ENCODE measurements around the gene FBXW7.
"Not testable (repeated sequence)": the region's sequence is repeated elsewhere in the genome, so short reads cannot be mapped to it uniquely, and the experiment has no call there.

Gene FBXW7

GRCh38 chr4:152535903-152536544 lies at the start of gene FBXW7:
FBXW7 (minus strand) TSS chr4:152536092; CDS start chr4:152411803, 124,289 bp downstream.
- DNase-seq, result peak; percentile 98 to 100

- DNase-seq, result no peak
Observed at GRCh38 chr4:152585023-152585441, 49.1 kb upstream of the FBXW7 start.

- no peak for DNase-seq
Observed at GRCh38 chr4:152581536-152582160, 45.8 kb upstream of the FBXW7 start.

- DNase-seq, result no peak
Observed at GRCh38 chr4:152579916-152580315, 44.0 kb upstream of the FBXW7 start.

- DNase-seq, result no peak
Observed at GRCh38 chr4:152579107-152579764, 43.3 kb upstream of the FBXW7 start.

GRCh38 chr4:152578670-152579069 lies 42.8 kb upstream of the FBXW7 start:
- no peak for DNase-seq

- DNase-seq, result no peak
Observed at GRCh38 chr4:152577708-152578396, 42.0 kb upstream of the FBXW7 start.

GRCh38 chr4:152575533-152575932 lies 39.6 kb upstream of the FBXW7 start:
- no peak for DNase-seq

- no peak for DNase-seq
Observed at GRCh38 chr4:152573861-152574260, 38.0 kb upstream of the FBXW7 start.

- no peak for DNase-seq
Observed at GRCh38 chr4:152572417-152573086, 36.7 kb upstream of the FBXW7 start.

GRCh38 chr4:152571770-152572169 lies 35.9 kb upstream of the FBXW7 start:
- DNase-seq, result no peak

- no peak for DNase-seq
Observed at GRCh38 chr4:152571296-152571695, 35.4 kb upstream of the FBXW7 start.

GRCh38 chr4:152565333-152565732 lies 29.4 kb upstream of the FBXW7 start:
- no peak for DNase-seq

GRCh38 chr4:152564336-152564735 lies 28.4 kb upstream of the FBXW7 start:
- DNase-seq, result no peak

- DNase-seq, result no peak
Observed at GRCh38 chr4:152563209-152563608, 27.3 kb upstream of the FBXW7 start.

GRCh38 chr4:152559641-152560040 lies 23.7 kb upstream of the FBXW7 start:
- no peak for DNase-seq

GRCh38 chr4:152558396-152558795 lies 22.5 kb upstream of the FBXW7 start:
- DNase-seq, result no peak

GRCh38 chr4:152556834-152557233 lies 20.9 kb upstream of the FBXW7 start:
- no peak for DNase-seq

GRCh38 chr4:152556283-152556682 lies 20.4 kb upstream of the FBXW7 start:
- no peak for DNase-seq

- no peak for DNase-seq
Observed at GRCh38 chr4:152554742-152555141, 18.9 kb upstream of the FBXW7 start.

GRCh38 chr4:152550687-152551086 lies 14.8 kb upstream of the FBXW7 start:
- DNase-seq, result not testable (repeated sequence)

GRCh38 chr4:152545088-152545487 lies 9.2 kb upstream of the FBXW7 start:
- DNase-seq, result no peak

GRCh38 chr4:152544533-152544932 lies 8.6 kb upstream of the FBXW7 start:
- not testable (repeated sequence) for DNase-seq
